Astrocyte (in vitro differentiated cells and primary cell): ENCODE measurements around the gene OSBPL3.

ENCODE experiments used
- CTCF ChIP-seq: IDR thresholded peaks from 2 replicates; pipeline ENCODE4 v1.5.1; 2011; ENCODE audit warnings: low read depth, mild to moderate bottlenecking, inconsistent platforms, low read length, moderate library complexity; ENCODE audit not compliant: insufficient read depth
- EZH2 ChIP-seq: IDR thresholded peaks from 2 replicates; pipeline ENCODE4 v1.6.1; 2012; ENCODE audit warnings: mild to moderate bottlenecking, low read length, inconsistent platforms; ENCODE audit not compliant: insufficient read depth

GRCh38 chr7:24924375-24924774 lies 55.6 kb downstream of the OSBPL3 start:
- TF ChIP-seq CTCF = no peak
- TF ChIP-seq EZH2 = no peak
